HG02852 (cell line): ENCODE results near the gene GFOD1.

ENCODE experiments used
- ATAC-seq: cut with Tn5 transposase; IDR thresholded peaks from one replicate; pipeline ENCODE4 v1.9.1; 2021; ENCODE audit warnings: mild to moderate bottlenecking, moderate library complexity; ENCODE audit not compliant: unreplicated experiment

Gene GFOD1

GRCh38 chr6:13384506-13384905 lies 102.9 kb downstream of the GFOD1 start:
- ATAC-seq = no peak

GRCh38 chr6:13383328-13384163 lies 103.9 kb downstream of the GFOD1 start:
- peak; percentile 91 for ATAC-seq

GRCh38 chr6:13380761-13381160 lies 106.6 kb downstream of the GFOD1 start:
- ATAC-seq = no peak

GRCh38 chr6:13378669-13379590 lies 108.5 kb downstream of the GFOD1 start:
- no peak for ATAC-seq

GRCh38 chr6:13377054-13377758 lies 110.2 kb downstream of the GFOD1 start:
- ATAC-seq = no peak

GRCh38 chr6:13375360-13375878 lies 112.0 kb downstream of the GFOD1 start:
- peak; percentile 52 for ATAC-seq

- no peak for ATAC-seq
These were observed 113.5 kb downstream of the GFOD1 start for GRCh38 chr6:13373919-13374318.

GRCh38 chr6:13373488-13373886 lies 113.9 kb downstream of the GFOD1 start:
- no peak for ATAC-seq

GRCh38 chr6:13372688-13373487 lies 114.5 kb downstream of the GFOD1 start:
- no peak for ATAC-seq

- ATAC-seq = no peak
These were observed 115.3 kb downstream of the GFOD1 start for GRCh38 chr6:13372076-13372475.

GRCh38 chr6:13371421-13372072 lies 115.9 kb downstream of the GFOD1 start:
- no peak for ATAC-seq

- no peak for ATAC-seq
These were observed 116.8 kb downstream of the GFOD1 start for GRCh38 chr6:13370623-13371022.

GRCh38 chr6:13369591-13369990 lies 117.8 kb downstream of the GFOD1 start:
- no peak for ATAC-seq

GRCh38 chr6:13368731-13369115 lies 118.7 kb downstream of the GFOD1 start:
- no peak for ATAC-seq

GRCh38 chr6:13368079-13368730 lies 119.2 kb downstream of the GFOD1 start:
- ATAC-seq = no peak

- no peak for ATAC-seq
These were observed 120.0 kb downstream of the GFOD1 start for GRCh38 chr6:13367396-13367795.

GRCh38 chr6:13365320-13365719 lies 122.1 kb downstream of the GFOD1 start:
- no peak for ATAC-seq

- no peak for ATAC-seq
These were observed 122.6 kb downstream of the GFOD1 start for GRCh38 chr6:13364842-13365241.

GRCh38 chr6:13362412-13362811 lies 125.0 kb downstream of the GFOD1 start:
- no peak for ATAC-seq
